Epithelial cell of proximal tubule (primary cell): ENCODE measurements around the gene MARCHF3. TPM values are rescaled to one million over a fixed set of nuclear protein-coding genes. Genes with fewer than 3 reads are reported as not detected.
"Not testable (repeated sequence)": the region's sequence is repeated elsewhere in the genome, so short reads cannot be mapped to it uniquely, and the experiment has no call there.

Experiments
- DNase-seq: peaks from one replicate; pipeline ENCODE4 v3.0.0-alpha.2; 2011; ENCODE audit warnings: low read depth
- H3K4me3 ChIP-seq: 2 replicates; pipeline ENCODE4 v1.5.1; 2011; ENCODE audit warnings: low read depth, mild to moderate bottlenecking, low read length
- total RNA-seq: library from RNA; depleted of rRNA; stranded (reverse); fragments of >200 nt; gene quantifications from 2 replicates; pipeline ENCODE4 v1.2.3, GENCODE V29; 2015
- TF ChIP-seq, protein P1 (sequence below): conservative IDR thresholded peaks from 2 replicates; pipeline ENCODE4 v1.5.1; 2012; ENCODE audit warnings: low read depth, mild to moderate bottlenecking, low read length

The MARCHF3 gene
- total RNA-seq, 1 donor from 2014 or later: 5.0 TPM

DNA sequence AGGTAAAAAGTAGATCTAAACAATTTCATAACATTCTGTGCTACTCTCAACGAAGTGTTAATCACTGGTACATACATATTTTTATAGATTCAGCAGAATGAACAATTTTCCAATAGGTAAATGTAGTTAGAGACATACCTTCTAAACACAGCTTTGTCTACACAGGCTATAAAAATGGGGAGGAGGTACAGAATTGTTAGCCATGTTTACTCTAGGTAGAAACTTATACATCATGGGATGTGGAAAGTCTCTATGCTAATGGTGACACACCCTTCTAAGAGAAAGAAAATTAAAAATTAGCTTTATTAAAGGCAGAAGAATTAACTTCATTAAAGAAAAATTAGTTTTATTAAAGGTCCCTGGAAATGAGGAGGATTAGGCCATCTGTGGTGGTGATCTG is 31.2 kb upstream of the MARCHF3 start:
- no peak for DNase-seq
- TF ChIP-seq, protein P1, sequence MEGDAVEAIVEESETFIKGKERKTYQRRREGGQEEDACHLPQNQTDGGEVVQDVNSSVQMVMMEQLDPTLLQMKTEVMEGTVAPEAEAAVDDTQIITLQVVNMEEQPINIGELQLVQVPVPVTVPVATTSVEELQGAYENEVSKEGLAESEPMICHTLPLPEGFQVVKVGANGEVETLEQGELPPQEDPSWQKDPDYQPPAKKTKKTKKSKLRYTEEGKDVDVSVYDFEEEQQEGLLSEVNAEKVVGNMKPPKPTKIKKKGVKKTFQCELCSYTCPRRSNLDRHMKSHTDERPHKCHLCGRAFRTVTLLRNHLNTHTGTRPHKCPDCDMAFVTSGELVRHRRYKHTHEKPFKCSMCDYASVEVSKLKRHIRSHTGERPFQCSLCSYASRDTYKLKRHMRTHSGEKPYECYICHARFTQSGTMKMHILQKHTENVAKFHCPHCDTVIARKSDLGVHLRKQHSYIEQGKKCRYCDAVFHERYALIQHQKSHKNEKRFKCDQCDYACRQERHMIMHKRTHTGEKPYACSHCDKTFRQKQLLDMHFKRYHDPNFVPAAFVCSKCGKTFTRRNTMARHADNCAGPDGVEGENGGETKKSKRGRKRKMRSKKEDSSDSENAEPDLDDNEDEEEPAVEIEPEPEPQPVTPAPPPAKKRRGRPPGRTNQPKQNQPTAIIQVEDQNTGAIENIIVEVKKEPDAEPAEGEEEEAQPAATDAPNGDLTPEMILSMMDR: no peak
- no peak overlapping the region for H3K4me3 ChIP-seq

DNA sequence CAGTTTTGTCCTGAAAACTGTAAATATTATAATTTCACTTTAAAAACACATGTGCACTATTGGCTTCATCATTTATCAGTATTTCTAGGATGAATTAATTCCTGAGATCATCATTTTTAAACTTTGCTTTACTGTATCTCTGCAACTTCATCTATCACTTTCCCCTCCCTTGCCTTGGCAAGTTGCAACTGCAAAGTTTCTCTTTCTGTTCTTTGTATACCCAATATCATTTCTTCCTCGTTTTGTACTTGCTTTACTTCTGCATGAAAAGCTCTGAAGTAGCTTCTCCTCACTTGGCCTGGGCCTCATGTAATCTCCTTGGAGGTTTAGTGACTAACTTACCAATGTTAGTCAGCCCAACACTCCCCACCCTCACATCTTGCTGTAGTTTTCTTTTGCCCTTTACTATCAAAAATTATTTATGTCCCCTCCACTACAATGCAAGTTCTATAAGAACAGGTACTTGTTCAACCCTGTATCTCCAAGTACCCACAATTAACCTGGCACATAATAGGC is 30.2 kb upstream of the MARCHF3 start:
- H3K4me3 ChIP-seq: no peak overlapping the region
- DNase-seq: no peak
- TF ChIP-seq, protein P1: no peak

DNA sequence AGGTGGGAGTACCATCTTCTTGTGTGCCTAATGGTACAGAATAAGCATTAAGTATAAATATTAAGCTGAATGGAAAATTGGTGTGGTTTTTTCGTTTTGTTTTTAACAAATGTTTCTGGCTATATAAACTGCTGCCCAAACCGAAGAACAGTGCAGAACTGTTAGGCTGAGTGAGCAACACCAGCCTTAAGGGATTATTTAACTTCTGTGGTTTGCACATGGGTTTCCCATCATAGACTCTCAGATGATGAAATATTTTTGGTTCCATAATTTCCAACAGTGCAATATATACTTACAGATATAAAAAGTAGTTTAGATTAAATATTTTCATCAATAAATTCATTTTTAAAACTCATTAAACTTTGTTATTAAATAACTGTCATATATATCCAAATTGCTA is 26.5 kb upstream of the MARCHF3 start:
- H3K4me3 ChIP-seq: no peak overlapping the region
- no peak for DNase-seq
- TF ChIP-seq, protein P1: no peak

- TF ChIP-seq, protein P1: no peak
- no peak for DNase-seq
- no peak overlapping the region for H3K4me3 ChIP-seq
These were observed 25.7 kb upstream of the MARCHF3 start for GRCh38 chr5:127055880-127056653.

DNA sequence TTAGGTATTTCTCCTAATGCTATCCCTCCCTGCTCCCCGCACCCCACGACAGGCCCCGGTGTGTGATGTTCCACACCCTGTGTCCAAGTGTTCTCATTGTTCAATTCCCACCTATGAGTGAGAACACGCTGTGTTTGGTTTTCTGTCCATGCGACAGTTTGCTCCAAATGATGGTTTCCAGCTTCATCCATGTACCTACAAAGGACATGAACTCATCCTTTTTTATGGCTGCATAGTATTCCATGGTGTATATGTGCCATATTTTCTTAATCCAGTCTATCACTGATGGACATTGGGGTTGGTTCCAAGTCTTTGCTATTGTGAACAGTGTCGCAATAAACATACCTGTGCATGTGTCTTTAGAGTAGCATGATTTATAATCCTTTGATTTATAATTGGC is 23.2 kb upstream of the MARCHF3 start:
- not testable (repeated sequence) for H3K4me3 ChIP-seq, DNase-seq

- DNase-seq: no peak
These were observed 22.7 kb upstream of the MARCHF3 start for GRCh38 chr5:127053049-127053448.

GRCh38 chr5:127051591-127051990 is 21.2 kb upstream of the MARCHF3 start:
- TF ChIP-seq, protein P1: no peak
- no peak overlapping the region for H3K4me3 ChIP-seq
- DNase-seq: no peak

More at GRCh38 chr5:127053049-127053448, 22.7 kb upstream of the MARCHF3 start:
- H3K4me3 ChIP-seq: no peak overlapping the region
- TF ChIP-seq, protein P1: no peak
